GM18511 (cell line): ENCODE data around the gene FAM120B.
A peak's percentile ranks its signal among the peaks of the same experiment; 100 is the strongest.
"Not testable (repeated sequence)": the region's sequence is repeated elsewhere in the genome, so short reads cannot be mapped to it uniquely, and the experiment has no call there.

Experiments
- ATAC-seq: cut with Tn5 transposase; IDR thresholded peaks from one replicate; pipeline ENCODE4 v1.9.1; 2021; ENCODE audit warnings: mild to moderate bottlenecking, moderate library complexity; ENCODE audit not compliant: unreplicated experiment

FAM120B gene

GRCh38 chr6:170297576-170298330, 8.8 kb upstream of the FAM120B start:
- ATAC-seq: no peak

GRCh38 chr6:170298688-170299087, 7.9 kb upstream of the FAM120B start:
- ATAC-seq: no peak

GRCh38 chr6:170301184-170301583, 5.4 kb upstream of the FAM120B start:
- no peak for ATAC-seq

GRCh38 chr6:170305805-170306323, 694 bp upstream of the FAM120B start:
- ATAC-seq: no peak

GRCh38 chr6:170307080-170307545, 555 bp downstream of the FAM120B start:
- ATAC-seq: no peak

- ATAC-seq: no peak
Observed at GRCh38 chr6:170308761-170309160, 2.2 kb downstream of the FAM120B start.

- no peak for ATAC-seq
Observed at GRCh38 chr6:170311696-170312095, 5.1 kb downstream of the FAM120B start.

GRCh38 chr6:170312876-170313275, 6.3 kb downstream of the FAM120B start:
- no peak for ATAC-seq

- ATAC-seq: no peak
Observed at GRCh38 chr6:170313716-170314295, 7.2 kb downstream of the FAM120B start.

- no peak for ATAC-seq
Observed at GRCh38 chr6:170314983-170315382, 8.4 kb downstream of the FAM120B start.

GRCh38 chr6:170316071-170316470, 9.5 kb downstream of the FAM120B start:
- ATAC-seq: no peak

GRCh38 chr6:170317076-170317475, 10.5 kb downstream of the FAM120B start:
- ATAC-seq: no peak

GRCh38 chr6:170317718-170318117, 11.2 kb downstream of the FAM120B start:
- no peak for ATAC-seq

GRCh38 chr6:170329321-170329720, 22.8 kb downstream of the FAM120B start:
- no peak for ATAC-seq

- not testable (repeated sequence) for ATAC-seq
Observed at GRCh38 chr6:170335199-170335598, 28.6 kb downstream of the FAM120B start.

GRCh38 chr6:170344631-170345576, 38.3 kb downstream of the FAM120B start:
- ATAC-seq: peak; percentile 52

GRCh38 chr6:170345662-170346061, 39.1 kb downstream of the FAM120B start:
- ATAC-seq: no peak

- ATAC-seq: peak; percentile 12
Observed at GRCh38 chr6:170346649-170347048, 40.1 kb downstream of the FAM120B start.

GRCh38 chr6:170347091-170347490, 40.5 kb downstream of the FAM120B start:
- peak; percentile 81 for ATAC-seq

- ATAC-seq: no peak
Observed at GRCh38 chr6:170347975-170348374, 41.4 kb downstream of the FAM120B start.

GRCh38 chr6:170351456-170351855, 44.9 kb downstream of the FAM120B start:
- not testable (repeated sequence) for ATAC-seq
